A673 (cell line): ENCODE data around the gene GAB1. TPM values are rescaled to one million over a fixed set of nuclear protein-coding genes. Genes with fewer than 3 reads are reported as not detected.

Experiments
- BruUV-seq: library from RNA; stranded (reverse); fragments of 400-500 nt; replicated peaks from 2 replicates; lab custom pipeline; 2021; lab: Mats Ljungman, UMichigan
- CTCF ChIA-PET: fragments of 300-600 bp; sonication (Branson Sonifier 250); formaldehyde crosslinking; loops from one replicate; lab custom pipeline; 2022; ENCODE audit warnings: antibody characterized with exemption; lab: Charles Lee
- POLR2A ChIA-PET: fragments of 300-600 bp; sonication (Branson Sonifier 250); formaldehyde crosslinking; loops from one replicate; lab custom pipeline; 2022; ENCODE audit warnings: antibody characterized with exemption; ENCODE audit not compliant: low non-redundant PET; lab: Charles Lee
- DNase-seq: peaks from one replicate; pipeline ENCODE4 v3.0.0-alpha.2; 2015; ENCODE audit warnings: low spot score
- H3K27ac ChIP-seq: fragments of 200-600 bp; sonication (generic); 2 replicates; pipeline ENCODE4 v1.5.1; 2016; ENCODE audit warnings: mixed run types, low read depth, mild to moderate bottlenecking, mixed read lengths, antibody characterized with exemption, low read length; ENCODE audit not compliant: poor library complexity, severe bottlenecking
- H3K27me3 ChIP-seq: fragments of 200-600 bp; sonication (generic); replicated peaks from 2 replicates; pipeline ENCODE4 v1.6.1; 2017; ENCODE audit warnings: mixed run types, low read depth, mild to moderate bottlenecking, mixed read lengths, antibody characterized with exemption, low read length; ENCODE audit not compliant: insufficient read depth, poor library complexity
- H3K36me3 ChIP-seq: fragments of 200-600 bp; sonication (generic); 2 replicates; pipeline ENCODE4 v1.6.1; 2016; ENCODE audit warnings: mixed run types, mild to moderate bottlenecking, mixed read lengths, antibody characterized with exemption, low read length; ENCODE audit not compliant: insufficient read depth, poor library complexity, severe bottlenecking
- H3K4me1 ChIP-seq: fragments of 200-600 bp; sonication (generic); 2 replicates; pipeline ENCODE4 v1.6.1; 2017; ENCODE audit warnings: mixed run types, mild to moderate bottlenecking, mixed read lengths, antibody characterized with exemption, low read length; ENCODE audit not compliant: insufficient read depth, poor library complexity, severe bottlenecking
- H3K4me3 ChIP-seq: fragments of 200-600 bp; sonication (generic); 2 replicates; pipeline ENCODE4 v1.5.1; 2016; ENCODE audit warnings: low read depth, mixed run types, mild to moderate bottlenecking, mixed read lengths, low read length; ENCODE audit not compliant: poor library complexity, severe bottlenecking
- H3K9me3 ChIP-seq: fragments of 200-600 bp; sonication (generic); 2 replicates; pipeline ENCODE4 v1.6.1; 2016; ENCODE audit warnings: mixed run types, low read depth, mild to moderate bottlenecking, mixed read lengths, antibody characterized with exemption, low read length; ENCODE audit not compliant: poor library complexity, severe bottlenecking
- EZH2 ChIP-seq: fragments of 200-600 bp; sonication (generic); IDR thresholded peaks from 2 replicates; pipeline ENCODE4 v1.6.1; 2017; ENCODE audit warnings: borderline replicate concordance, low read depth, mild to moderate bottlenecking, mixed read lengths, antibody characterized with exemption, low read length; ENCODE audit not compliant: poor library complexity, severe bottlenecking
- intact Hi-C: fragments of 100-400 bp; cut with micrococcal nuclease; formaldehyde crosslinking; loops from one replicate; pipeline ENCODE4 v1.10.0; 2022; ENCODE audit not compliant: unreplicated experiment
- total RNA-seq: library from RNA; stranded (reverse); gene quantifications from 2 replicates; pipeline ENCODE4 v1.2.3, GENCODE V29; 2021
- TF ChIP-seq, protein P1 (sequence below): fragments of 300-800, 200-600 bp; sonication (generic); conservative IDR thresholded peaks from 2 replicates; pipeline ENCODE4 v1.5.1; 2017; ENCODE audit warnings: low read depth, mild to moderate bottlenecking, antibody characterized with exemption, low read length, moderate library complexity, mixed read lengths

The GAB1 gene
- total RNA-seq, 1 experiment from 2014 or later: 27.6 TPM

DNA sequence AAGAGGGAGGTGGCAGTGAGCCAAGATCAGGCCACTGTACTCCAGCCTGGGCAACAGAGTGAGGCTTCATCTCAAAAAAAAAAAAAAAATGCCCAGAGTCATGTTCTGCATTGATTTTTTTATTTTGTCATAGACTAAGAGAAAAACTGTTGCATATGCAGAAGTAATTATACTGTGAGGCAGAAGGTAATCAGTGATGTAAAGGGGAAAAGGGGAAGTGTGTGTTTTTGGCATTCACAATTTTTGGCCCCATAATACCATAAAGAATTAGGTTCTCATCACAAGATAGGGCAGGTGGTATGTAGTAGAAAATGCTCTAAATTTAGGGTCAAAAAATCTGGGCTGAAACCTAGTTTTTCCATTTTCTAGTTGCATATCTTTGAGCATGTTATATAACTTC, 47.3 kb upstream of the GAB1 start:
- intact Hi-C loops: no loop called here
- Histone ChIP-seq H3K36me3 (no peaks in the 10 kb centered on the region), H3K9me3 (no peaks in the 10 kb centered on the region), H3K27ac (no peak overlapping the region), H3K4me3 (no peak overlapping the region), H3K4me1 (peaks cover 3% of the 10 kb centered on the region), H3K27me3 (no peaks in the 10 kb centered on the region)
- no peak for DNase-seq
- BruUV-seq: no TSS peak
- ChIA-PET POLR2A (no interaction called here), CTCF (no interaction called here)
- TF ChIP-seq, protein P1, sequence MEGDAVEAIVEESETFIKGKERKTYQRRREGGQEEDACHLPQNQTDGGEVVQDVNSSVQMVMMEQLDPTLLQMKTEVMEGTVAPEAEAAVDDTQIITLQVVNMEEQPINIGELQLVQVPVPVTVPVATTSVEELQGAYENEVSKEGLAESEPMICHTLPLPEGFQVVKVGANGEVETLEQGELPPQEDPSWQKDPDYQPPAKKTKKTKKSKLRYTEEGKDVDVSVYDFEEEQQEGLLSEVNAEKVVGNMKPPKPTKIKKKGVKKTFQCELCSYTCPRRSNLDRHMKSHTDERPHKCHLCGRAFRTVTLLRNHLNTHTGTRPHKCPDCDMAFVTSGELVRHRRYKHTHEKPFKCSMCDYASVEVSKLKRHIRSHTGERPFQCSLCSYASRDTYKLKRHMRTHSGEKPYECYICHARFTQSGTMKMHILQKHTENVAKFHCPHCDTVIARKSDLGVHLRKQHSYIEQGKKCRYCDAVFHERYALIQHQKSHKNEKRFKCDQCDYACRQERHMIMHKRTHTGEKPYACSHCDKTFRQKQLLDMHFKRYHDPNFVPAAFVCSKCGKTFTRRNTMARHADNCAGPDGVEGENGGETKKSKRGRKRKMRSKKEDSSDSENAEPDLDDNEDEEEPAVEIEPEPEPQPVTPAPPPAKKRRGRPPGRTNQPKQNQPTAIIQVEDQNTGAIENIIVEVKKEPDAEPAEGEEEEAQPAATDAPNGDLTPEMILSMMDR: no peak
- no peak for TF ChIP-seq EZH2

DNA sequence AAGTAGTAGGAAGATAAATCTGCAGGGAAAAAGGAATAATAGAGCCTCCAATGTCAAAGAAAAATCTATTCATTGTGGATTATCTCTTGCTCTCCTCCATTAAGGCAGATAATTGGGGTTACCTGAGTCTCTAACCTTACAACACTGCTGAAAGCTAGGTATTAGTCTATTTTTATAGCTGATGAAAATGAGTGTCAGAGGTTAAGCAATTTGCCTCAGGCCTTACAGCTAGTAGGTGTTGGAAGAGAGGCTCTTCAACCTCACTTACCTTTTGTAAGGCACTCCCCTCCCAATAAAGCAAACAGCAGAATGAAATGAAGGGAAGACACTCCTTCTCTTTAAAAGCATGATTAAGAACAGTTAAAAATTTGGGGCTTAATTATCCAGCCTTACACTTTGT, 45.4 kb upstream of the GAB1 start:
- DNase-seq: no peak
- no peak overlapping the region for H3K27ac ChIP-seq
- no peaks in the 10 kb centered on the region for H3K9me3 ChIP-seq
- H3K36me3 ChIP-seq: no peaks in the 10 kb centered on the region
- ChIA-PET POLR2A (interaction anchor here (0.6 kb wide), 1 partner anchor 67 kb away, joined by 4 read pairs; no protein-coding TSS in a partner anchor), CTCF (no interaction called here)
- intact Hi-C loops: no loop called here
- no TSS peak for BruUV-seq
- H3K4me3 ChIP-seq: no peak overlapping the region
- peaks cover 3% of the 10 kb centered on the region for H3K4me1 ChIP-seq
- TF ChIP-seq EZH2: no peak
- TF ChIP-seq, protein P1: no peak
- H3K27me3 ChIP-seq: no peaks in the 10 kb centered on the region

DNA sequence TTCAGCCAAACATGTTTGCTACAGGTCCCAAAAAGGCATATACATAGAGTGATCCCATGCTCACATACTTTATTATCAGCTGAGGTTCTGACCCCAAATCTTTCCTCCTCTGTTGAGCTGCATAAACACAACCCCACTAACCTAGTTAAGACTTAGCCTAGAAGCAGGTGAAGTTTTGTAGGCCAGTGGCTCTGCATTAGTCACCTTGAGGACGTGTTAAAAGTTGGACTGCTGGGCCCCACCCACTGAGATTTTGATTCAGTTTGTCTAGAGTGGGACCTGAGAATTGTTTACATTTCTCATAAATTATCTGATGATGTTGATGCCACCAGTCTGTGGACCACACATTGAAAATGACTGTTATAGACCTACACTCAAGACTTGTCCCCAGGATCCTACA, 43.8 kb upstream of the GAB1 start:
- no peak overlapping the region for H3K4me3 ChIP-seq
- intact Hi-C loops: no loop called here
- no peaks in the 10 kb centered on the region for H3K27me3 ChIP-seq
- CTCF ChIA-PET: interaction anchor here (0.6 kb wide), 1 partner anchor 1856 kb away, joined by 4 read pairs; no protein-coding TSS in a partner anchor
- H3K9me3 ChIP-seq: no peaks in the 10 kb centered on the region
- H3K36me3 ChIP-seq: no peaks in the 10 kb centered on the region
- H3K4me1 ChIP-seq: no peaks in the 10 kb centered on the region
- TF ChIP-seq, protein P1: no peak
- no peak for TF ChIP-seq EZH2
- DNase-seq: no peak
- BruUV-seq: no TSS peak
- POLR2A ChIA-PET: interaction anchor here (0.8 kb wide), 1 partner anchor 428 kb away, joined by 6 read pairs; no protein-coding TSS in a partner anchor
- no peak overlapping the region for H3K27ac ChIP-seq
